Stimulated activated memory B cell treated with anti-CD40 and anti-IgM and Interleukin-4, amounts not matched to agents 10 μg/mL and 1 μg/mL and 100 μg/mL, for 72 hours (primary cell): ENCODE data around the gene LGALS1.
"Not testable (repeated sequence)": the region's sequence is repeated elsewhere in the genome, so short reads cannot be mapped to it uniquely, and the experiment has no call there.

Experiments used
- ATAC-seq: fragments of 150-1000 bp; cut with Tn5 transposase; 2 replicates; pipeline ENCODE4 v1.10.0; 2021
- H3K27ac Mint-ChIP-seq: one replicate; pipeline ENCODE4 v1.8.0; 2022; ENCODE audit warnings: mild to moderate bottlenecking, mixed read lengths
- H3K27me3 Mint-ChIP-seq: one replicate; pipeline ENCODE4 v1.8.0; 2022; ENCODE audit warnings: mixed read lengths
- H3K36me3 Mint-ChIP-seq: one replicate; pipeline ENCODE4 v1.8.0; 2022; ENCODE audit warnings: mixed read lengths
- H3K4me1 Mint-ChIP-seq: one replicate; pipeline ENCODE4 v1.8.0; 2022; ENCODE audit warnings: mixed read lengths
- H3K4me3 Mint-ChIP-seq: one replicate; pipeline ENCODE4 v1.8.0; 2022; ENCODE audit warnings: mild to moderate bottlenecking, moderate library complexity, mixed read lengths
- H3K9me3 Mint-ChIP-seq: one replicate; pipeline ENCODE4 v1.8.0; 2022; ENCODE audit warnings: mixed read lengths

Gene LGALS1

GRCh38 chr22:37710675-37711074 is 35.2 kb downstream of the LGALS1 start:
- Mint-ChIP-seq H3K27me3 (no peaks in the 10 kb centered on the region), H3K9me3 (no peaks in the 10 kb centered on the region), H3K27ac (no peak overlapping the region), H3K4me1 (peaks cover 7% of the 10 kb centered on the region), H3K4me3 (no peak overlapping the region), H3K36me3 (peaks cover 20% of the 10 kb centered on the region)
- no peak for ATAC-seq

GRCh38 chr22:37711490-37711889 is 36.1 kb downstream of the LGALS1 start:
- Mint-ChIP-seq H3K4me3 (no peak overlapping the region), H3K36me3 (peaks cover 16% of the 10 kb centered on the region), H3K27ac (no peak overlapping the region), H3K27me3 (no peaks in the 10 kb centered on the region), H3K4me1 (peaks cover 7% of the 10 kb centered on the region), H3K9me3 (no peaks in the 10 kb centered on the region)
- ATAC-seq = no peak

GRCh38 chr22:37713761-37714160 is 38.3 kb downstream of the LGALS1 start:
- H3K4me3 Mint-ChIP-seq = no peak overlapping the region
- H3K27ac Mint-ChIP-seq = peak overlapping the region; percentile 60
- no peaks in the 10 kb centered on the region for H3K27me3 Mint-ChIP-seq
- no peak for ATAC-seq
- H3K4me1 Mint-ChIP-seq = peaks cover 7% of the 10 kb centered on the region
- no peaks in the 10 kb centered on the region for H3K9me3 Mint-ChIP-seq
- H3K36me3 Mint-ChIP-seq = peaks cover 25% of the 10 kb centered on the region

- no peaks in the 10 kb centered on the region for H3K9me3 Mint-ChIP-seq
- H3K27me3 Mint-ChIP-seq = no peaks in the 10 kb centered on the region
- no peak overlapping the region for H3K4me3 Mint-ChIP-seq
- peaks cover 24% of the 10 kb centered on the region for H3K36me3 Mint-ChIP-seq
- H3K27ac Mint-ChIP-seq = no peak overlapping the region
- ATAC-seq = no peak
- peaks cover 7% of the 10 kb centered on the region for H3K4me1 Mint-ChIP-seq
Measured at GRCh38 chr22:37714634-37715033, 39.2 kb downstream of the LGALS1 start.

- peaks cover 25% of the 10 kb centered on the region for H3K36me3 Mint-ChIP-seq
- ATAC-seq = no peak
- no peak overlapping the region for H3K27ac Mint-ChIP-seq
- no peaks in the 10 kb centered on the region for H3K27me3 Mint-ChIP-seq
- no peak overlapping the region for H3K4me3 Mint-ChIP-seq
- peaks cover 7% of the 10 kb centered on the region for H3K4me1 Mint-ChIP-seq
- H3K9me3 Mint-ChIP-seq = no peaks in the 10 kb centered on the region
Measured at GRCh38 chr22:37715760-37716159, 40.3 kb downstream of the LGALS1 start.

- ATAC-seq = no peak
Measured at GRCh38 chr22:37716708-37717107, 41.3 kb downstream of the LGALS1 start.

GRCh38 chr22:37717235-37717634 is 41.8 kb downstream of the LGALS1 start:
- ATAC-seq = not testable (repeated sequence)

More at GRCh38 chr22:37716708-37717107, 41.3 kb downstream of the LGALS1 start:
- H3K36me3 Mint-ChIP-seq = peaks cover 25% of the 10 kb centered on the region
- H3K4me1 Mint-ChIP-seq = peaks cover 7% of the 10 kb centered on the region
- no peaks in the 10 kb centered on the region for H3K9me3 Mint-ChIP-seq
- no peak overlapping the region for H3K27ac Mint-ChIP-seq
- no peaks in the 10 kb centered on the region for H3K27me3 Mint-ChIP-seq
- no peak overlapping the region for H3K4me3 Mint-ChIP-seq

GRCh38 chr22:37717746-37718305 is 42.4 kb downstream of the LGALS1 start:
- peaks cover 25% of the 10 kb centered on the region for H3K36me3 Mint-ChIP-seq
- not testable (repeated sequence) for H3K27me3 Mint-ChIP-seq, H3K9me3 Mint-ChIP-seq, H3K27ac Mint-ChIP-seq, ATAC-seq, H3K4me3 Mint-ChIP-seq, H3K4me1 Mint-ChIP-seq

More at GRCh38 chr22:37717235-37717634, 41.8 kb downstream of the LGALS1 start:
- H3K36me3 Mint-ChIP-seq = peaks cover 25% of the 10 kb centered on the region
- H3K4me1 Mint-ChIP-seq, H3K9me3 Mint-ChIP-seq, H3K27me3 Mint-ChIP-seq, H3K27ac Mint-ChIP-seq, H3K4me3 Mint-ChIP-seq: not testable (repeated sequence)

GRCh38 chr22:37725551-37726240 is 50.3 kb downstream of the LGALS1 start:
- Mint-ChIP-seq H3K27ac (no peak overlapping the region), H3K36me3 (peaks cover 27% of the 10 kb centered on the region), H3K4me3 (no peak overlapping the region), H3K27me3 (no peaks in the 10 kb centered on the region), H3K4me1 (no peaks in the 10 kb centered on the region), H3K9me3 (no peaks in the 10 kb centered on the region)
- ATAC-seq = peak; percentile 24

- H3K27ac Mint-ChIP-seq = no peak overlapping the region
- peaks cover 27% of the 10 kb centered on the region for H3K36me3 Mint-ChIP-seq
- H3K4me3 Mint-ChIP-seq = no peak overlapping the region
- no peaks in the 10 kb centered on the region for H3K9me3 Mint-ChIP-seq
- no peaks in the 10 kb centered on the region for H3K27me3 Mint-ChIP-seq
- no peaks in the 10 kb centered on the region for H3K4me1 Mint-ChIP-seq
- ATAC-seq = peak; percentile 48
Measured at GRCh38 chr22:37726241-37726887, 50.9 kb downstream of the LGALS1 start.

GRCh38 chr22:37728620-37729019 is 53.2 kb downstream of the LGALS1 start:
- Mint-ChIP-seq H3K9me3 (no peaks in the 10 kb centered on the region), H3K4me1 (no peaks in the 10 kb centered on the region), H3K27ac (no peak overlapping the region), H3K4me3 (no peak overlapping the region), H3K27me3 (no peaks in the 10 kb centered on the region), H3K36me3 (peaks cover 18% of the 10 kb centered on the region)
- ATAC-seq = no peak
